Retina (tissue), 1 donor: Measurements from ENCODE around the gene CCDC187.
A peak's percentile ranks its signal among the peaks of the same experiment; 100 is the strongest.

Experiments used
- DNase-seq: peaks from one replicate; pipeline ENCODE4 v3.0.0-alpha.2; 2016

The CCDC187 gene

DNA sequence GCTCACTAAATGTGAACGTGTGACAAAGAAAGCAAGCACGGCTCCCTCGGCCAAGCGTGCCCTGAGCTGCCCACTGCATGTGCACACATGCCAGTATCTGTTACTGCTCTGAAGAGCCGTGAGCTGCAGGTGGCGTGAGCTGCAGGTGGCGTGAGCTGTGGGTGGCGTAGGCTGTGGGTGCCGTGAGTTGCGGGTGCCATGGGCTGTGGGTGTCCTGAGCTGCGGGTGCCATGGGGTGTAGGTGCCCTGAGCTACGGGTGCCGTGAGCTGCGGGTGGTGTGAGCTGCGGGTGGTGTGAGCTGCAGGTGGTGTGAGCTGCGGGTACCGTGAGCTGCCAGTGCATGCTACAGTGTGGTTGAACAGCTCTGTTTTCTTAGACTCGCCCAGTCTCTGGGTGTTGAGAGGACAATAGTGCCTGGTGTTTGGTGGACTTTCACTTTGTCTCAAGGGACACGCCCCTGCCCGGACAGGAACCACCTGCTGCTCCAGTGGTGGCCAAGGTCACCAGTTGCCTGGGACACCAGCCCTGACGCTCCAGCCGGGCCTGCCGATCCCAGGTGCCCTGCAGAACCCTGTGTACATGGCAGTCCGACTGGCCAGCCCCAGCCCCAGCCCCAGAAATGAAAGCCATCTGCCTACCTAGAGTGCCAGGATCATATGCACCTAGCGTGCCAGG, 6.7 kb downstream of the CCDC187 start:
- DNase-seq, result no peak

- DNase-seq, result no peak
Measured at GRCh38 chr9:136296434-136297015, 7.4 kb downstream of the CCDC187 start.

- DNase-seq, result no peak
Measured at GRCh38 chr9:136295542-136296433, 8.1 kb downstream of the CCDC187 start.

DNA sequence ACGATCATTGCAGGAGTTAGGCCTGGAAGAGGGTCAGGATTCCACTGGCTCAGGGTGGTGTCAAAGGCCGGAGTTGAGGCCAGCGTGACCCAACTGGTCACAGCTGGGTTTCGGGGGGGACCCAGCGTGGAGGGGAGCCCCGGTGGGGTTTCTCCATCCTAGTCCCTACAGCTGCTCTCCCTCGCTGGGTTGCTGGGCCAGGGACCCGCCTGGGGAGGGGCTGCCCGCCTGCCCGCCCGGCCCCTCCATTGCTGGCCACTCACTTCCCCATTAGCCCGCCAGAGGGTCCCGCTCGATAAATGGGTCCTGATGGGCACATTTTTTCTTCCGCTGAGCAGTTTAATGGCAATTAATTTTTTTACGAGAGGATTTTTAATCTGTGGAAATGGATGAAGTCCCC, 8.8 kb downstream of the CCDC187 start:
- no peak for DNase-seq

- no peak for DNase-seq
Measured at GRCh38 chr9:136294437-136294836, 9.5 kb downstream of the CCDC187 start.

GRCh38 chr9:136293476-136294077, 10.3 kb downstream of the CCDC187 start:
- no peak for DNase-seq

GRCh38 chr9:136292591-136293448, 11.1 kb downstream of the CCDC187 start:
- peak; percentile 51 for DNase-seq

DNA sequence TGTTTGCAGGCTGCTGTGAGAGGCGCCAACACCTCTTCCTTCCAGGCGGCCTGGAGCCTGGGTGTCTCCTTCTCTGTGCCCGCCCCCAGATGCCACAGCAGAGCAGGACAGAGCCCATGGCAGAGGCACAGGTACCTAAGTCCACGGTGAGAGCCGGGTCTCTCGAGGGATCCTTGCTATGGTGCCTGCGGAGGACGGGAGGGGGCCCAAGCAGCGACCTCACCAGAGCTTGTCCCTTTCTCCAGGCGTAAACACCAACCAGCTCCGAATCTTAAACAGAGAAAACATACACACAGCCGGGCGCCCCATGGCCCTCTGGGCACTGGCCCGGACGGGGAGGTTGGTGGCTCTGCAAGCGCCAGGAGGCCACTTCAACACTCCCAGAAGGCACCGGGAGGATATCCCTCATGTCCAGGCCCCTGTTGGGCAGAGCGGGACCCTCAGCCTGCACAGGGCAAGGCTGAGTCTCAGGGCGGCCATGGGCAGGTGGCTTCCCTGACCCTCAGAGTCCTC, 11.8 kb downstream of the CCDC187 start:
- DNase-seq, result no peak

- no peak for DNase-seq
Measured at GRCh38 chr9:136291306-136292025, 12.4 kb downstream of the CCDC187 start.

- DNase-seq, result no peak
Measured at GRCh38 chr9:136290508-136291000, 13.3 kb downstream of the CCDC187 start.

GRCh38 chr9:136289651-136290507, 14.0 kb downstream of the CCDC187 start:
- DNase-seq, result no peak

GRCh38 chr9:136287960-136288753, 15.7 kb downstream of the CCDC187 start:
- no peak for DNase-seq

GRCh38 chr9:136286987-136287379, 16.9 kb downstream of the CCDC187 start:
- DNase-seq, result no peak

DNA sequence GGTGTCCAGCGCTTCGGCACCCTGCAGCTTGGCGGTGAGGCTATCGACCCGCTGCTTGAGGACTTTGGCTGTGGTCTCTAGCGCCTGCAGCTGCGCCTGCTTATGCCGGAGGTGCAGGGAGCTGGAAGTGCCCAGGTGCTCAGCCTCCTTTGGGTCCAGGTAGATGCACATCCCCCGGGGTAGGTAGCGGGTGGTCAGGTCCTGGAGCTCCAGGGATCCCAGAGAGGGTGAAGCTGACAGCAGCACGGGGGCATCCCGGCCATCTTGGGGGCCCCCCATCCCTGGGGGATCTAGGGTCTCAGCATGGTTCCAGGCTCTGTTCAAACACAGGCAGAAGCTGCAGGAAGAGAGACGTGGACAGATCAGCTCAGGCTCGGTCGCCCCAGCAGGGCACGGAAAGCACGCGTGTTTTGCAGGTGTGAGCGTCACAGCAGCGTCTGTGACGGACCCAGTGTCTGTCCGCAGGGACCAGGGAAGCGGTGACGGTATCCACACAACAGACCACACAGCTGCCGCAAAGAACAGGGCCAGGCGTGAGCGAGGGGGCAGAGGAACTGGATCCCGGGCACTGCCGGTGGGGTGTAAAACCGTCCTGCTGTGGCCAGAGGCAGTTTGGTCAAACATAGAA, 17.4 kb downstream of the CCDC187 start:
- DNase-seq, result no peak

- DNase-seq, result no peak
Measured at GRCh38 chr9:136285501-136286358, 18.2 kb downstream of the CCDC187 start.

- no peak for DNase-seq
Measured at GRCh38 chr9:136284951-136285350, 18.9 kb downstream of the CCDC187 start.

DNA sequence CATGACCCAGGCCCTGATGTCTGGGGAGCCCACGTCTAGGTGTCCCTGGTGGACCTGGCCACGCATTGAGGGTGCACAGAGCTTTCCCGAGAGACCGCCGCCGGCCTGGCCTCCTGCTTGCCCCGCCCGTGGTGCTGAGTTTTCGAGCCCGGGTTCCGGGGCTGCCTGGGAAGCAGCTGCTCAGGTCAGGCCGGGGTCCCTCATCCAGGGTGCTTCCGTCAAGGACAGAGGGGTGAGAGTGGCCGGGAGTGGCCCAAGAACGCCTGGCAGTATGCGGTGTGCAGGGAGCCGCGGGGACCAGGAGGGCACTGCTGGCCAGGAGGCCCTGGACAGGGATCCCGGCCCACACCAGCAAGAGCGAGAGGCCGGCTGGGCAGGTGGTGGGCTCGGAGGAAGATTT, 19.6 kb downstream of the CCDC187 start:
- DNase-seq, result no peak
